DOHH2 (cell line): ENCODE measurements around the gene CHTF8.
"Not testable (repeated sequence)": the region's sequence is repeated elsewhere in the genome, so short reads cannot be mapped to it uniquely, and the experiment has no call there.

Source experiments
- H3F3A ChIP-seq: fragments of 200-600 bp; sonication (generic), shearing (Covaris generic); 2 replicates; pipeline ENCODE4 v1.6.0; 2016; ENCODE audit warnings: antibody characterized with exemption, mild to moderate bottlenecking; ENCODE audit not compliant: control insufficient read depth, insufficient read depth
- H3K27ac ChIP-seq: fragments of 200-600 bp; sonication (generic); 2 replicates; pipeline ENCODE4 v1.5.1; 2014; ENCODE audit warnings: low read depth, mild to moderate bottlenecking, low read length, moderate library complexity
- H3K27me3 ChIP-seq: fragments of 200-600 bp; sonication (generic); 2 replicates; pipeline ENCODE4 v1.6.1; 2014; ENCODE audit warnings: mild to moderate bottlenecking, low read length, mixed read lengths; ENCODE audit not compliant: control insufficient read depth
- H3K36me3 ChIP-seq: fragments of 200-600 bp; sonication (generic); 2 replicates; pipeline ENCODE4 v1.6.1; 2014; ENCODE audit warnings: mild to moderate bottlenecking, low read length, moderate library complexity, mixed read lengths; ENCODE audit not compliant: control insufficient read depth
- H3K4me1 ChIP-seq: fragments of 200-600 bp; sonication (generic); 2 replicates; pipeline ENCODE4 v1.6.1; 2014; ENCODE audit warnings: mild to moderate bottlenecking, low read length, mixed read lengths; ENCODE audit not compliant: control insufficient read depth
- H3K4me2 ChIP-seq: fragments of 200-600 bp; sonication (generic); 2 replicates; pipeline ENCODE4 v1.6.0; 2014; ENCODE audit warnings: mild to moderate bottlenecking, low read length, moderate library complexity
- H3K4me3 ChIP-seq: fragments of 200-600 bp; sonication (generic); 2 replicates; pipeline ENCODE4 v1.5.1; 2014; ENCODE audit warnings: mild to moderate bottlenecking, low read length, mixed read lengths
- H3K79me2 ChIP-seq: fragments of 200-600 bp; sonication (generic); 2 replicates; pipeline ENCODE4 v1.6.1; 2014; ENCODE audit warnings: mild to moderate bottlenecking, low read length, mixed read lengths; ENCODE audit not compliant: control insufficient read depth
- H3K9me2 ChIP-seq: fragments of 200-600 bp; sonication (generic); replicated peaks from 2 replicates; pipeline ENCODE4 v1.6.1; 2014; ENCODE audit warnings: mild to moderate bottlenecking, low read length, mixed read lengths; ENCODE audit not compliant: control insufficient read depth
- H3K9me3 ChIP-seq: fragments of 200-600 bp; sonication (generic); 2 replicates; pipeline ENCODE4 v1.6.1; 2014; ENCODE audit warnings: antibody characterized with exemption, low read length, mixed read lengths; ENCODE audit not compliant: control insufficient read depth, insufficient read depth
- H4K20me1 ChIP-seq: fragments of 200-600 bp; sonication (generic); 2 replicates; pipeline ENCODE4 v1.6.0; 2014; ENCODE audit warnings: low read depth, mild to moderate bottlenecking, antibody characterized with exemption, low read length, moderate library complexity; ENCODE audit not compliant: control insufficient read depth, insufficient read depth
- CTCF ChIP-seq: fragments of 200-600 bp; sonication (generic); IDR thresholded peaks from one replicate; pipeline ENCODE4 v1.5.1; 2014; ENCODE audit warnings: antibody characterized with exemption, mild to moderate bottlenecking, low read depth, low read length; ENCODE audit not compliant: poor library complexity, severe bottlenecking
- EZH2phosphoT487 ChIP-seq: fragments of 200-600 bp; sonication (generic); IDR thresholded peaks from 2 replicates; pipeline ENCODE4 v1.6.1; 2017; ENCODE audit warnings: borderline replicate concordance, mild to moderate bottlenecking, antibody characterized with exemption, low read length, moderate library complexity, mixed read lengths

CHTF8 gene

GRCh38 chr16:69145658-69146057 lies 13.3 kb upstream of the CHTF8 start:
- Histone ChIP-seq H3K79me2 (peaks cover 56% of the 10 kb centered on the region), H3K4me1 (no peaks in the 10 kb centered on the region), H3K4me2 (no peak overlapping the region), H3F3A (peaks cover 10% of the 10 kb centered on the region), H4K20me1 (peaks cover 9% of the 10 kb centered on the region; the same call in 1 of the 2 replicates), H3K9me3 (no peaks in the 10 kb centered on the region), H3K9me2 (no peaks in the 10 kb centered on the region), H3K4me3 (no peak overlapping the region), H3K36me3 (peaks cover 77% of the 10 kb centered on the region), H3K27ac (no peak overlapping the region), H3K27me3 (no peaks in the 10 kb centered on the region)
- TF ChIP-seq EZH2phosphoT487 (no peak), CTCF (no peak)

GRCh38 chr16:69143116-69143515 lies 10.7 kb upstream of the CHTF8 start:
- Histone ChIP-seq H3K4me2 (no peak overlapping the region), H3K4me1 (no peaks in the 10 kb centered on the region), H3K9me2 (no peaks in the 10 kb centered on the region), H3K36me3 (peaks cover 82% of the 10 kb centered on the region), H4K20me1 (peaks cover 4% of the 10 kb centered on the region; the same call in 1 of the 2 replicates), H3K27me3 (no peaks in the 10 kb centered on the region), H3K79me2 (peaks cover 62% of the 10 kb centered on the region), H3F3A (peaks cover 6% of the 10 kb centered on the region), H3K9me3 (no peaks in the 10 kb centered on the region), H3K4me3 (no peak overlapping the region), H3K27ac (no peak overlapping the region)
- TF ChIP-seq EZH2phosphoT487, result no peak
- TF ChIP-seq CTCF, result no peak

- H3K9me3 ChIP-seq, result no peaks in the 10 kb centered on the region
- H3K27ac ChIP-seq, result no peak overlapping the region
- H3K27me3 ChIP-seq, result no peaks in the 10 kb centered on the region
- peaks cover 87% of the 10 kb centered on the region for H3K36me3 ChIP-seq
- H3K4me1 ChIP-seq, result no peaks in the 10 kb centered on the region
- TF ChIP-seq EZH2phosphoT487 (no peak), CTCF (no peak)
- H3K79me2 ChIP-seq, result peaks cover 70% of the 10 kb centered on the region
- no peaks in the 10 kb centered on the region for H3K9me2 ChIP-seq
- no peak overlapping the region for H3K4me2 ChIP-seq
- H4K20me1 ChIP-seq, result peaks cover 7% of the 10 kb centered on the region
- no peak overlapping the region for H3K4me3 ChIP-seq
- H3F3A ChIP-seq, result peaks cover 6% of the 10 kb centered on the region
Observed at GRCh38 chr16:69141936-69142335, 9.5 kb upstream of the CHTF8 start.

- Histone ChIP-seq H3K36me3 (peaks cover 92% of the 10 kb centered on the region), H3K9me2 (no peaks in the 10 kb centered on the region), H3K4me3 (no peak overlapping the region), H3K4me2 (no peak overlapping the region), H3K9me3 (no peaks in the 10 kb centered on the region), H3F3A (peaks cover 5% of the 10 kb centered on the region), H3K79me2 (peaks cover 75% of the 10 kb centered on the region), H3K27me3 (no peaks in the 10 kb centered on the region), H3K27ac (no peak overlapping the region), H3K4me1 (no peaks in the 10 kb centered on the region), H4K20me1 (peaks cover 7% of the 10 kb centered on the region)
- no peak for TF ChIP-seq CTCF
- TF ChIP-seq EZH2phosphoT487, result no peak
Observed at GRCh38 chr16:69141014-69141413, 8.6 kb upstream of the CHTF8 start.

GRCh38 chr16:69139464-69139863 lies 7.1 kb upstream of the CHTF8 start:
- not testable (repeated sequence) for H3K27ac ChIP-seq, H3K4me1 ChIP-seq, H4K20me1 ChIP-seq, H3K4me2 ChIP-seq, H3K9me3 ChIP-seq, H3K27me3 ChIP-seq, H3K4me3 ChIP-seq, H3K9me2 ChIP-seq, H3F3A ChIP-seq
- H3K36me3 ChIP-seq, result peaks cover 90% of the 10 kb centered on the region
- H3K79me2 ChIP-seq, result peaks cover 80% of the 10 kb centered on the region
